NCI-H345 treated with DMSO at 0.1 percent for 48 hours (cell line): ENCODE measurements around the gene PSMB11.

Source experiments
- DNase-seq: peaks from one replicate; lab custom pipeline; 2025; ENCODE audit not compliant: unreplicated experiment; lab: John Stamatoyannopoulos, UW

PSMB11 gene

DNA sequence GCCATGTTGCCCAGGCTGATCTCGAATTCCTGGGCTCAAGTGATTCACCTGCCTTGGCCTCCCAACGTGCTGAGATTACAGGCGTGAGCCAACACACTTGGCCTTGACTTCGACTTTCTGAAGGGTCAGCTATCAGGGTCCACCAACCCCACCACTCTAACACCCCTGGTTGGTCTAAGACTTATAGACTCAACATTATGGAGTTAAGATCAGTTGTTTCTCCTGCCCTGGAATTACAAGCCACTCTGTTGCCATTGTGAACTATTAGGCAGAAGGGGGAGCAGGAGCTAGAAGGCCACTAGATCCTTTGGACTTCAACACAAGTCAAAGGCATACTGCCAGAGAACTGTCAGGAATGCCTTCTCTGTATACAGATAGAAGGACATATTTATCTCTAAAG is 1.9 kb upstream of the PSMB11 start:
- no peak for DNase-seq

DNA sequence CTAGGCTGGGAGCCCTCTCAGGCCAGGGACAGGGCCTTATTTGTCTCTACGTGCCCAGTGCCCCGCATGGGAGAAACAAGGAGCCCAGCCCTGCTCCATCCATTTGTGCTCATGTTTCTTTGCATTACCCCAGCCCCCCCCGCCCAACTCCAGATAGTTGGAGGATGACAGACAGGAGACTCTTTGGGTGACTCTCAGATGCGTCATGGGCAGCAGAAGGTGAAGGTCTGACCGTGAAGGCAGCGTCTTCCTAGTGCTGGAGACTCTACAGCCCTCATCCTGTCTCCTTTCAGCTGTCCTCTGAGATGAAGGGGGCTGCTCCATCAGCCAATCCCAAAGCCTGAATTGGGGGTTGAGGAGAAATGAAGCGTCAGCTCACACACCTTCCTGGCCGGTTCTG is 283 bp upstream of the PSMB11 start:
- no peak for DNase-seq

DNA sequence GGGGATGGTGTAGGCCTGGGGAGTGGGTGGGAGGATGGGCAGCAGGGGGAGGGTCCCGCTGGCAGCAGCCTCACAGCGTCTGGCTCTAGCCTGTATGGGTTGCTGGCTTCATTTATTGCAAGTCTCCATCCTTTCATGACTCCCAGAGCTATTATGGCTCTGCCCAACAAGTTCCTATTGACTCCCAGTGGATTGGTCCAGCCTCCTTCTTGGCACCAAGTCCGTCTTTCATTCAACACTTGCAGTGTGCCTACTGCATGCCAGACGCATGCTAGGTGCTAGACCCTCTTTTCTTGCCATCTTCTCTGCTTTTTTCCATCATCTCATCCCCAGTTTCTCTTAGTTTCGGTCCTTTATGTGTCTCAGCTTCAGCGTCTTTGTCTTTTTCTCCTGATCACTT is 1.1 kb downstream of the PSMB11 start:
- DNase-seq: no peak

DNA sequence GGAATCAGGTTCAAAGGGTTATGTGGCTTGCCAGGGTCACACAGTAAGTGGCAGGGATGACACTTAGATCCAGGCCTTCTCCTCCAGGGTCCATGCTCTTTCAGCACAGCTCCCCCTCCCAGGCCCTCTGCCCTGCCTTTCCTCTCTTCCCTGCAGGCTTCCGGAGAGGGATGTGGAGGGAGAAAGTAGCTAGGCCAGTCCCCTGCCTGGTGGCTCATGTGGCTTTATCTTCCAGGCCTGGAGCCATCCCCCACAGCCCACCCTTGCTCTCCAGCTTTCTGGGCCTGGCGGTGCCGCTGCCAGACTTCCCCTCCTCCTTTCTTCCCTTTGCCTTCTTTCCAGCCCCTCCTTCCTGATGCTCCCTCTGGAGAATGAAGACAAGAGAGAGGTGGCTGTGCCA is 1.7 kb downstream of the PSMB11 start:
- no peak for DNase-seq

DNA sequence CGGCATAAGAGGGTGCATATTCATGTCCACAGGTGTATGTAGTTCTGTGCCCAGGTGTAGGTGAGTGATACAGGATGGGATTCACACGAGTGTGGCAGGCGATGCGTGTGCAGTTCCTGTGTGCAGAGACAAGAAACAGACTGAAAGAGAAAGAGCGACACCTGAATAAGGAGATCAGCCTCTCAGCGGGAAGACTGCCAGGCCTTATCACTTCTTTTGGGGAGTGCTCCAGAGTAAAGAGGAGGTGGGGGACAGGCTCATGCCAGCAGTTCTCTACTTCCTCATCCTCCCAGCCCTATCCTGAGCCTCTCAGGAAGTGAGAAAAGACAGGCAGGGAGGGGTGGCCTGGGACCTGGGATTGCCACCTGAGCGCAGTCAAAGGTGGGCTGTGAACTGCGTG is 2.8 kb downstream of the PSMB11 start:
- no peak for DNase-seq

DNA sequence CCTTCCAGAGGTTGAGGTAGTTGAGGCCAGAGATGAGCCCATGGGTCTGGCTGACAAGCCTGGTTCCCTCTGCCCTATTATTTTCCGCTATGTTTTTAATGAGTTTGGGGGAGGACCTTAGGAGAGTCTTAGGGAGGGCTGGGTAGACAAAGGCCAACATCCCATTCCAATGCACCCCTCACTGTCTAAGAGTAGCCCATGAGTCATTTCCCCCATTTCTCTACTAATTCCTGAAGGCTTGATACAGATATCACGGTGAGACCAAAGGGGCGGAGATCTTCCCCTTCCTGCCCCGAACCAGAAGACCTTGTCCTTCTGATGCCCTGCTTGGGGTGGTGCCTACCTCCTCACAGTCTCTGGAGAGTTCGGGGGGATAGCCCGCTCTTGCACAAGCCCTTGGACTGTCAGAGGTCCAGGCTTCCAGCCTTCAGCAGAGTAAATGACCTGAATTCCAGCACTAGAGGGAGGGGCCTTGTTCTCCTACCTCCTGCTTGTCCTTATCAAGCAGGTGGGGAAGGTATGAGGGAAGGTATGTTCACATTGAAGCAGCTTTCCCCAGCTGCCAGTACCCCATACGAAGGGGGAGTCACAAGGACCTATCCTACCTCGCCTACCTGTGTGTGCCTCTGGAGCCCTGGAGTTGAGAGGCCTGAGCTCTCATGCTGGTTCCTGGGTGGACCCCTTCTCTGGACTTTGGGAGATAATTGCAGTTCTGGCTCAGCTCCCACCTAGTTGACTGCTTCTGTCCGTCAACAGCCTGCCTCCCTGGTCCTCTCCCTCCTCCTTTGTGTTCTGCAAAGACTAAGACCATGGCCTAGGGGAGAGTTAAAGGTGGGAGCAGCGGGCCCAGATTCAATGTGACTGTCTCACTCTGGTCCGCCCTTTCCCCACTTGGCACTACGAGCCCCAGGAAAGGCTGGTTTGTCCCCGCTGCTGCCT is 3.7 kb downstream of the PSMB11 start:
- DNase-seq: no peak

DNA sequence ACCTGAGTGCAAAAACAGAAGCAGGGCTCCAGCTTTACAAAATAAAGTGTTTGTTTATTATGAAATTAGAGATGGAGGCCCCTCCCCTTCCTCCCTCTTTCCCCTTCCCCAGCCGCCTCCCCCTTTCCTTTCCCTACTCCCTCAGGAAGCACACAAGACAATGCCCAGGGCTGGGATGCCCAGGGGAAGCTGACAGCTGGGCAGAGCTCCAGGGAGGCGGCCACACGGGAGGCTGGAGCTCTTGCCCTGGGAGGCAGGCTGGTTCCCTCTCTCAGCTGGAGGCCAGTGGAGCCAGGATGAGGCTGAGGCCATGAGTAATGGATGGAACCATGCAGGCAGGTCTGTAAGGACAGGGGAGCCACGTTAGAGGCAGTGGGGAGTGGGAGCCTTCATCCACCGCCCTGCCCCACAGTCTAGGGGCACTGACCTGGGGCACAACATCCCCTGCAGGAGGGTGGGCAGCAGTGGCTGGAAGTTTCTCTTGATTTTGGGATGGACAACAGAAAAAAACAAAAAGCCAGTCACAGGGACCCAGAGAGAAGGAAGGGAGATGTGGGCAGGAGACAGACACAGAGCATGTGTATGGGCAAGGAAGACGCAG is 5.1 kb downstream of the PSMB11 start:
- no peak for DNase-seq

DNA sequence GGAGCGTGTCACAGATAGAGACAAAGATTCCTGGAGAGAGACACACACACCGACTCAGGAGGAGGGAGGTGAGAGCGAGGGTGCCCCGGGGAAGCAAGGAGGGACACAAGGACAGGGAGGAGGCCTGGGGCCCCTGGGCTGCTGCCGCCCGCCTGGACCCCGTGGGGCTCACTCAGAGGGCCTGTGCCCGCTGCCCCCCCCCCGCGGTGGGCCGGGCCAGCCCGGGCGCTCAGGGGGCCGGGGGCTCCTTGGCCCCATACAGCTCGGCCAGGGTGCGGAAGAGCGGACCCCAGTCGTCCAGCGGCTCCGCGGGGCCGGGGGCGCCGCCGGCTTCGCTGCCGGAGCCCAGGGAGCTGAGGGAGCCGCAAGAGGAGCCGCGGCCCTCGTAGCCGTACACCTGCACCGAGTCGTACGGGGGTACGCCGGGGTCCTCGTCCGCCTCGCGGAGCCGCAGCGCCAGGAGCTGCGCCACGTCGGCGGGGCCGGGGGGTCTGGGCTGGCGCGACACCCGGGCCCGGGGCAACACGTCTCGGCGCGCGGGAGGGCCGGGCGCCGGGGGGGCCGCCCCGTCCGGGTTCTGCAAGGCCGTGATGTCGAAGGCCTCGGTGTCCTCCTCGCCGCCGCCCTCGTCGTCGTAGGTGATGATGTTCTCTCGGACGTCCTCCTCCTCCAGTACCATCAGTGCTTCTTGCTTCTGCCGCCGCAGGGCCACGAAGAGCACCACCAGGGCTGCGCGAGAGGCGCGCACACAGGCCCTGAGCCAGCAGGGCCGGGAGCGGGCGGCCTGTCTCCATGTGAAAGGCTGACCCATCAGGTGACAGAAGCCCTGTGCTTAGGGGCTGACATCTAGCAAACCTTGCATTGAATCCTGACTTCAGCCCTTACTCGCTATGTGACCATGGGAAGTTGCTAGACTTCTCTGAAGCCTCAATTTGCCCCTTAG is 6.0 kb downstream of the PSMB11 start:
- no peak for DNase-seq

DNA sequence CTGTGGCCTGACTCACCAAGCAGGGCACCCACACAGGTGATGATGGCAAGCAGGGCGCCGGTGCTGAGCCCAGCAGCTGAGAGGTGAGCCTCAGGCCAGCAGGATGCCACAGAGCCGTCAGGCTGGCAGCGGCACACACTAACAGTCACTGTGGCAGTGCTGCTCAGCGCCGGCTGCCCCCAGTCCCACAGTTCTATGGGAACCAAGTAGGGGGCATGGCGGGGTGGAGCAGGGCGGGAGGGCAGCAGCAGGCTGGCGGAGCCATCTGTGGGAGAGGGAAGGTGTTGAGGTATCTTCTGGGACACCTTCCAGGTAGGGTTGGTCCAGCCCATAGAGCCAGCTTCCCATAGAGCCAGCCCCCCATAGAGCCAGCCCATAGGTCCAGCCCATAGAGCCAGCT is 7.0 kb downstream of the PSMB11 start:
- DNase-seq: no peak

DNA sequence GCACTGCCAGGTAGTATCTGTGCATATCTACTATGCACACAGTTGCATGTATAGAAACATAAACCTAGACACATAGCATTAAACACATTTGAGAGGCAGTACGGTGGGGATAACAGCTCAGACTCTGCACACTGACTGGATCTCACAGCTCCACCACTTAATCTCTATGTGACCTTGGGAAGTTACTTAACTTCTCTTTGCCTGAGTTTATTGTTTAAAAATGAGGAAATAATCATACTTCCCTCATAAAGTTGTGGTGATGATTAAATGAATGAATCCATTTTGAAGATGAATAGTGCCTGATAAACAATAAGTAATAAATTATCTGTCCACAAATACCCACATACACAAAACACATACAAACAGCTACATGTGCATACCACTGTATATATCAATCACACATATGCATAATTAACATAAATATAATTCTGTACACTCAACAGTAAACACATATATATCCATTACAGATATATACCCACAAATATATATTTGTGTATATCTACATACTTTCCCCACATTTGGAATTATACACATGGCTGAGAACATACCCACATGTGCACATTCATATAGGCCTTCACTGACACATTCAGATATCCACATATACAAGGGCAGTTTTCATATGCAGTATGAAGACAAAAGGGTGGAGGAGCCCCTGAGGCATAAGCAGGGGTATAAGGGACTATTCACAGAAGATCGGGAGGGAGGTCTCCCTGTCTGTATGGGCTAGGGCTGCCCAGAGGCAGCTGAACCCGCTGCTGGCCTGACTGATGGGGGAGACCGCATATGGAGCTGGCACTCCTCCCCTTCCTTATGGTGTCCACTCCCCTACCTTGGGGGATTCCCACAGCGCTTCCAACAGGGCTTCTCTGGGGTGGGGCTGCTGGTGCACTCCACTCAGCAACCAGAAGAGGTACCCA is 9.4 kb downstream of the PSMB11 start:
- no peak for DNase-seq

DNA sequence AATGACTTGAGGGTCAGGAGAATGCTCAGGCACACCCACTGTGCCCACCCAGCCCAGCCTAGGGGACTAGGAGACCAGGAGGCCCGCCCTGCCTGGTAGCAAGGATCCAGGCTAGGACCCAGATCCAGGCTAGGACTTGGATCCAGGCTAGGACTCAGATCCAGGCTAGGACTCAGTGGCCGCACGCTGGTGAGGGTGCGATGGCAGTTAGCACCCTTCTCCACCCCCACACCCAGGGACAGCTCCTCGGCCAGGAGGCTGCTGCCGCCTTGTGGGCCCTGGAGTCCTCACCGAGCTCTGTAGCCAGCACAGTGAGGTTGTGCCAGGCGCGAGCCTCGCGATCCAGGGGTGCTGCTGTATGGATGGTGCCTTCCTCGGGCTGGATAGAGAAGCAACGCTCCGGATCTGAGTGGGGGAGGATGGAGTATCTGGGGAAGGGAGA is 10.2 kb downstream of the PSMB11 start:
- DNase-seq: no peak

DNA sequence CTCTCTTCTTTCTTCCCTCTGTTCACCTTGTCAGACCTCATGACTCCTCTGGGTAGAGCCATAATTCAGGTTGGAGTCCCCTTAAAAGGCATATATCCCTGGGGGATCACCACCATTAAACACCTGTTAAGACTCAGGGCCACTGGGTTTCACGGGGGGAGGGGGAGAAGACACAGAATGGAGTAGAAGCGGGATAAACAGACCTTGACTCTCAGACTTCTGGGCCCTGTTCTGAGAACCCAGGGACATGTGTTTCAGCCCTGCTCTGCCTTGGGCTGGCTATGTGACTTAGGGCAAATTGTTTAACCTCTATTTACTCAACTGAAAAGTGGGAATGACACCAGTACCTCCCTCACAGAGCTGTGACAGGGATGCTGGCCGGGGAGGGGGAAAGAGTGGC is 10.7 kb downstream of the PSMB11 start:
- no peak for DNase-seq

DNA sequence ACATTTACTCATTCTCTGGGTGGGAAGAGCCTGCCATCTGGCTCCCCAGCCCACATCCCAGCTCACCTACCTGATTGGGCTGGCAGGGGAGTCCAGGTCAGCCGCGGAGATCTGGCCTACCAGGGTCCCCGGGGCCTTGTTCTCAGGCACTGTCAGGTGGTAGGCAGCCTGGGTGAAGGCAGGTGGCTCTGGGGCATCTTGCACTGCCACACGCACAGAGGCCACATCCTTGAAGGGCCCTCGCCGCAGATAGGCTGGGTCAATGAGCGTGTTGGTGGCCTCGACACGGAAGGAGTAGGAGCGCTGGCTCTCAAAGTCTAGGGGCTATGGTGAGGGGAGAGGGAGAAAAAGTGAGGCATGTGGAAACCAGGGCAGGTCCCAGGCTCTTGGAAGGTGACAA is 11.4 kb downstream of the PSMB11 start:
- DNase-seq: no peak

DNA sequence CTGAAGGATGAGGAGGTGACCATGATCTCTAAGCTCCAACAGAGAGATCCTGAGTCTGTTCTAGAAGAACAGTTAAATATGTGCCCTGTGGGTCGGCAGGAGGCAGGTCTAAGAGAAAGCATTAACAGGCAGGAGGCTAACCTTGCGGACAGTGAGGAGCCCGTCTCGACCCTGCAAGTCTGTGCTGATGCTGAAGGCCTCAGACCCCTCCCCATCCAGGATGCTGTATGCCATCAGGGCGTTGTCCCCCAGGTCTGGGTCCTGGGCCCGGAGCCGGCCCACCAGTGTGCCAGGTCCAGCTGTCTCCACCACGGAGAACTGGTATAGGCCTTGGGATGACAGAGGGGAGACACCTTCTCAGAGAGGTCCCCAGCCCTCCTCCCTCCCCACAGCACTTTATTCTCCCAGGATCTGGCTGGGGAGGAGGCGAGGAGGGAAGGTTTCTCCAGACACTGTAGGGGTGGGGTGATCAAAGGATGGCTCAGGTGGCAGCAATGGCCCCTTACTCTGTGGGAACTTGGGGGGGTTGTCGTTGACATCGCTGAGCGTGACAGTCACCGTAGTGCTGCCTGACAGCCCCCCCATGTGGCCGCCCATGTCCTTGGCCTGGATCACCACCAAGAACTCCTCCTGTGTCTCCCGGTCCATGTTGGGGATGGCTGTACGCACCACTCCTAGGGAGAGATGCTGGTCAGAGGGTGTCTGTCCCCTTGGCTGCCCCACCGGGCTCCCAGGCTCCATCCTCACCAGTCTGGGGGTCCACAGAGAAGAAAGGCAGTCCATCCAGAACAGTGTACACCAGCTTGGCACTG is 12.2 kb downstream of the PSMB11 start:
- no peak for DNase-seq

DNA sequence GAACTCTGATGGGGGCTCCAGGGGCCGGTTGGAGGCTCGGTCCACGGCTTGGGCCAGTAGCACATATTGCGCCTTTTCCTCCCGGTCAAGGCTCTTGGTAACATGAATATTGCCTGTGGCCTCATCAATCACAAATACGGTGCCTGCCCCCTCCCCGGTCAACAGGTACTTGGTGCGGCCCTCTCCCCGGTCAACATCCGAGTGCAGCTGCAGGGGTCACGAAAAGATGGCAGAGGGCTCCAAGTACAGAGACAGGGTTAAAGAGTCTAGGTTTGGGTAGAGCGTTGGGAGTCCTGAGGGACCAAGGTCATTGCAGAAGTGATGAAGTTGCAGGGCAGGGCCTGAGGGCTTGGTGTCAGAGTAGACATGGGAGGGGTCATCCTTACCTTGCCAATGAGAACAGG is 13.1 kb downstream of the PSMB11 start:
- no peak for DNase-seq

DNA sequence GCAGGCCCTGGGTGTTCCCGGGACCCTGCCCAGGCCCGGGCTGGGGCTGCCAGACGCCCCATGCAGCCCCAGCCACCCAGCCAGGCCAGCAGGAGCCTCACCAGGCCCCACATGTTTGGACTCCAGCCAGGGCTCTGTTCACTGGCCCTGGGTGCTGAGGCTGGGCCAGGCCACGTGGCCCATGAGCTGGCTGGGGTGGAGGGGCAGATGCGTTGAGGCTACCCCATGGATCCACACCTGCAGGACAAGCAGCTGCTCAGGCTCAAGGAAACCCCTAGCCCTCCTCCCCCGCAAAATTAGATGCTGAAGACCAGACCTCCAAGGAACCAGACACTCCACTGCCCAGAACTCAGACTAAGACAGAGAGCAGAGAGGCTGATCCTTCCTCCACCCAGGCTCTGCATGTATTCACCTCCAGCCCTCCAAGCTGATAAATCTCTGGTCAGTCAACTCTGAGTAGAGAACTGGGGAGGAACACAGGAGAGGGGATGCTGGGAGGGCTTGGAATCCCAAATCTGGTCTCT is 13.7 kb downstream of the PSMB11 start:
- no peak for DNase-seq

DNA sequence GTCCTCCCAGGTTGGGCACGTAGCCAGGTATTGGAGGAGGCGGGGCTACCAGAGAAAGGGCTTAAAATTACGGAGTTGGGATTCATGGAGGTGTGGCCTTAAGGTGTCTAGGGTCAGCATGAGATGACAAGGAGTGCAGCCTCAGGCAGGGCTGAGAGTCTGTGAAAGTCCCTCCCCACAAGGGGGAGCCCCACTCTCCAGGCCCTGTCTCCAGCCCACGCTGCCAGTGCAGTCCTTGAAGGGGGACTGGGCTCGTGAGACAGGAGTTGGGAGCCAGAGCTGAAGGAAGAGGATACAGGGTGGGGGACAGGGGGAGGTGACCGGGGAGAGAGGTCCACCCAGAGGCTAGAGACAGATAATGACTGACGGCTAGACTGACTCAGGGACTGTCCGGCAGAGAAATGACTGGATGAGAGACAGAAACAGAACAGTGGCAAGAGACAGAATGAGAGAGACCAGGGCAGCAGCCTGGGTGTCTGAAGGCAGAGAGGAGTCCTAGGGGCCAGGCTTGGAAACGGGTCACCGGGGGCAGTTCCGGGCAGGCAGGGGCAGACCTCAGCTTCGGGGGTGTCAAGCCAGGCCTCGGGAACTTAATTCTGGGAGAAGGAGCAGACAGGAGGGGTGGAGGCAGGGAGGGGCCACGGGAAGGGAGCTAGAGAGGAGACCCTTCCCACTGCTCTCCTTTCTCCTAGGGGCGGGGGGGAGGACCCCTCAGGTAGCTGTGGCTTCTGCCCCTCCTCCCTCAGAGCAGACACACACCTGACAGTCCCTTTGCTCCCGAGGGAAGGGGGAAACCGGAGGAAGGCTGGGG is 14.3 kb downstream of the PSMB11 start:
- no peak for DNase-seq

DNA sequence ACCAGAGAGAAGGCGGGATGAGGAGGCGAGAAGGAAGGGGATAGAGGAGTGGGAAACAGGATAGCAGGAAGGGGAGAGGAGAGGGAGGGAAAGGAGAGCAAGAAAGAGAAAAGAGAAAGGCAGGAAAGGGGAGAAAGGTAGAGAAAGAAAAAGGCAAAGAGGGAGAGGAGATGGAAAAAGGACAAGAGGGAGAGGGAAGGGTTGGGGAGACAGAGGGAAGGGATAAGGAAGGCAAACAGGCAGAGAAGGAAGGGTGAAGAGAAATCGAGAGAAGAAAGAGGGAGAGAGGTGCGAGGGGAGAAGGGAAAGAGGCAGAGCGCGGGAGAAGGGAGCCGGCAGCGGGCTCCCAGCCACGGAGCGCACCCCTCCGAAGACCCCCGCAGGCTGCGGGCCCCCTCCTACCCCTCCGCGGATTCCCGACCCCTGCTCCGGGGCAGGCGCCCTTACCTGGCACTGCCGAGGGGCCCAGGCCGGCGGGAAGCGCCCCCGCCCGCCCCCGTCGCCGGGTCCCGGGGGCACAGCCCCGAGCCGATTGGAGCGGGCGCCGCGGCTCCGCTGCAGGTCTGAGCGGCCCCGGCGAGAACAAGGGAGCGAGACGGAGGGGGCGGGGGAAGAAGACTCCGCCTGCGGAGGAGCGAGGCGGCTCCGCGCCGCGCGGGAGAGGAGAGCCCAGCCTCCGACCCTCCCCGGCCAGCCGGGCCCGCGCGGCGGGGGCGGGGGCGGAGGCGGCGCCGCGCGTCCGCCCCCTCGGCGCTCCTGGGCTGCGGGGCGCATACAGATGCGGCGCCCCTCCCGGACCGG is 15.1 kb downstream of the PSMB11 start, which contains the start of gene CDH24:
CDH24 (minus strand) TSS at position 565 of the 801 bp plus-strand sequence. CDS start 1,787 bp downstream, outside the sequence.
- DNase-seq: no peak
